Endothelial cell of umbilical vein (primary cell): ENCODE data around the gene PARD3B. TPM values are rescaled to one million over a fixed set of nuclear protein-coding genes. Genes with fewer than 3 reads are reported as not detected.

Experiments
- BruUV-seq: library from RNA; stranded (reverse); fragments of 400-500 nt; replicated peaks from 2 replicates; lab custom pipeline; 2021; lab: Mats Ljungman, UMichigan
- CTCF ChIA-PET: fragments of 300-600, 350-600 bp; sonication (Branson Sonifier 250); formaldehyde crosslinking; loops from one replicate; lab custom pipeline; 2021; ENCODE audit warnings: antibody characterized with exemption, inconsistent platforms; lab: Charles Lee
- POLR2A ChIA-PET: fragments of 300-600, 350-600 bp; sonication (Branson Sonifier 250); formaldehyde crosslinking; loops from one replicate; lab custom pipeline; 2021; ENCODE audit warnings: antibody characterized with exemption, inconsistent platforms; lab: Charles Lee
- DNase-seq: peaks from one replicate; pipeline ENCODE4 v3.0.0-alpha.2; 2011; ENCODE audit warnings: low read depth, low spot score
- FAIRE-seq: peaks from 2 replicates; lab custom pipeline; 2011; peaks lifted over from hg19 to GRCh38; lab: Jason Lieb, UNC
- H2AFZ ChIP-seq: 2 replicates; pipeline ENCODE4 v1.6.0; 2012; ENCODE audit warnings: low read depth, low read length, control low read depth, inconsistent platforms
- H3K27ac ChIP-seq: 2 replicates; pipeline ENCODE4 v1.5.1; 2011; ENCODE audit warnings: low read depth, mild to moderate bottlenecking, control low read depth, low read length, moderate library complexity; ENCODE audit not compliant: insufficient read depth
- H3K27me3 ChIP-seq, 2 experiments: 2 replicates each; pipeline versions ENCODE4 v1.6.0 to v1.6.1; 2011; ENCODE audit warnings: low read length in 2 of 2, mixed read lengths in 1 of 2; ENCODE audit not compliant: control insufficient read depth in 2 of 2, insufficient read depth in 2 of 2
- H3K36me3 ChIP-seq, 2 experiments: 2 replicates in 1 of 2; 3 replicates in 1 of 2; pipeline ENCODE4 v1.5.1; 2011; ENCODE audit warnings: low read length in 2 of 2, mild to moderate bottlenecking in 1 of 2, moderate library complexity in 1 of 2; ENCODE audit not compliant: control insufficient read depth in 2 of 2, insufficient read depth in 2 of 2; ENCODE audit errors: extremely low read depth in 1 of 2
- H3K4me1 ChIP-seq: 3 replicates; pipeline ENCODE4 v1.5.1; 2011; ENCODE audit warnings: mild to moderate bottlenecking, low read length; ENCODE audit not compliant: control insufficient read depth, insufficient read depth; ENCODE audit errors: extremely low read depth
- H3K4me2 ChIP-seq: 2 replicates; pipeline ENCODE4 v1.6.1; 2011; ENCODE audit warnings: low read length, control low read depth, mixed read lengths; ENCODE audit not compliant: insufficient read depth
- H3K4me3 ChIP-seq, 3 experiments: fragments of 200-600 bp in 1 of 3; sonication (generic), shearing (Covaris generic) in 1 of 3; replicated peaks in 1 of 3; 2 replicates each; pipeline ENCODE4 v1.5.1; 2011 to 2016; ENCODE audit warnings: control low read depth in 3 of 3, low read length in 3 of 3, mild to moderate bottlenecking in 2 of 3, inconsistent platforms in 1 of 3, low read depth in 1 of 3, moderate library complexity in 1 of 3; ENCODE audit not compliant: insufficient read depth in 1 of 3
- H3K79me2 ChIP-seq: 2 replicates; pipeline ENCODE4 v1.6.0; 2012; ENCODE audit warnings: low read length, inconsistent platforms; ENCODE audit not compliant: control insufficient read depth, insufficient read depth
- H3K9ac ChIP-seq: replicated peaks from 2 replicates; pipeline ENCODE3; 2011; ENCODE audit warnings: low read length, control low read depth; ENCODE audit not compliant: insufficient read depth; ENCODE audit errors: extremely low read depth
- H3K9me1 ChIP-seq: replicated peaks from 3 replicates; pipeline ENCODE4 v1.6.0; 2011; ENCODE audit warnings: mild to moderate bottlenecking, low read length; ENCODE audit not compliant: control insufficient read depth, insufficient read depth; ENCODE audit errors: extremely low read depth
- H3K9me3 ChIP-seq: replicated peaks from 2 replicates; pipeline ENCODE4 v1.5.1; 2012; ENCODE audit warnings: low read length, inconsistent platforms; ENCODE audit not compliant: control insufficient read depth, insufficient read depth
- H4K20me1 ChIP-seq: replicated peaks from 2 replicates; pipeline ENCODE3; 2011; ENCODE audit warnings: mild to moderate bottlenecking, low read length; ENCODE audit not compliant: control insufficient read depth, insufficient read depth; ENCODE audit errors: extremely low read depth
- CTCF ChIP-seq, 2 donors: IDR thresholded peaks; 1 replicate in 1 of 2; 2 replicates in 1 of 2; pipeline ENCODE4 v1.5.1; 2011; ENCODE audit warnings: low read length in 2 of 2, mild to moderate bottlenecking in 2 of 2, moderate library complexity in 2 of 2, control low read depth in 1 of 2, inconsistent platforms in 1 of 2, low read depth in 1 of 2; ENCODE audit not compliant: insufficient read depth in 1 of 2; ENCODE audit errors: extremely low read depth in 1 of 2
- FOS ChIP-seq: IDR thresholded peaks from 2 replicates; pipeline ENCODE4 v1.6.1; 2011; ENCODE audit warnings: mild to moderate bottlenecking, low read length, moderate library complexity, borderline replicate concordance; ENCODE audit not compliant: insufficient read depth
- GATA2 ChIP-seq: IDR thresholded peaks from 2 replicates; pipeline ENCODE4 v1.7.0; 2011; ENCODE audit warnings: low read depth, mild to moderate bottlenecking, moderate library complexity, mixed read lengths, low read length; ENCODE audit not compliant: insufficient read length, insufficient read depth
- JUN ChIP-seq: IDR thresholded peaks from 2 replicates; pipeline ENCODE4 v1.6.1; 2011; ENCODE audit warnings: borderline replicate concordance, low read depth; ENCODE audit not compliant: insufficient read length, insufficient read depth
- dilution Hi-C: fragments of 300-500 bp; cut with MboI; formaldehyde crosslinking; loops from one replicate; pipeline ENCODE4 v1.15.0; 2019; ENCODE audit warnings: low sequenced_read_pairs; ENCODE audit not compliant: extremely low pct_ligation_motif_present
- intact Hi-C: fragments of 100-400 bp; cut with micrococcal nuclease; formaldehyde crosslinking; loops from one replicate; pipeline ENCODE4 v1.10.0; 2022
- polyA plus RNA-seq, 4 experiments: library from polyadenylated mRNA; depleted of rRNA in 3 of 4; stranded (reverse) in 3 of 4; unstranded in 1 of 4; fragments of >200 nt; gene quantifications; 2 replicates each; pipeline versions ENCODE4 v1.2.1 to v1.2.3, GENCODE V29; 2011 to 2012; ENCODE audit warnings: missing spikeins in 1 of 4
- total RNA-seq: library from RNA; stranded (reverse); gene quantifications from 2 replicates; pipeline ENCODE4 v1.2.3, GENCODE V29; 2021

Gene PARD3B
- total and polyA plus RNA-seq, 2 donors (not counting 3 experiments of a cell fraction or from before 2014, with no cell fraction given): 2.2 to 30.9 TPM

DNA sequence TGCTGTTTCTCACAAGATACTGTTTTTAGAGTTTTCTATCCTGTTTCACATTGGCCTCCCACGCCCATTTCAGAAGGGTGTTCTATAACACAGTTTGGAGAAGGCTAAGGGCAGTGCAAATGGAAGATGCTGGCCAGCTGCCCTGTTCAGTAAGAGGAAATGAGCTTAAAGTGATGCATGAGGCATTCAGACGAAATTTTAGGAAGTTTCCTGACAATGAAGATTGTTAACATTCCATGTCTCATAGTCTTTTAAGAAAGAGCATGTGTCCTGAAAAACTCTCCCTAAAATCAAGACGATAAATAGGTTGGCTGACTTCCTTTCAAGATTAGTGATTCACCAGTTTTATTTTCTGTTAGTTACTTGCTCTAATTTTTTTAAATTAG is 652.9 kb downstream of the PARD3B start:
- Histone ChIP-seq H3K9me1 (no peaks in the 10 kb centered on the region), H3K4me2 (peak overlapping the region; percentile 86), H3K36me3 (no peaks in the 10 kb centered on the region), H2AFZ (peak overlapping the region; percentile 76), H3K4me3 (peak overlapping the region in 1 of 3 experiments; percentile 15), H4K20me1 (no peaks in the 10 kb centered on the region), H3K9me3 (no peaks in the 10 kb centered on the region), H3K27me3 (no peaks in the 10 kb centered on the region), H3K9ac (peak overlapping the region; percentile 42), H3K79me2 (no peaks in the 10 kb centered on the region), H3K4me1 (peaks cover 22% of the 10 kb centered on the region), H3K27ac (peak overlapping the region; percentile 79)
- FAIRE-seq: peak; percentile 90
- DNase-seq: peak; percentile 83
- TF ChIP-seq GATA2 (peak; percentile 50), JUN (peak; percentile 50), CTCF (IDR thresholded peaks at IDR 0.05; ENCODE audit: extremely low read depth in 1 of 2, insufficient read depth in 1 of 2, low read depth in 1 of 2, low read length in 2 of 2) (no peak), FOS (peak; percentile 67)
- ChIA-PET POLR2A (interaction anchor here (0.6 kb wide), 2 partner anchors 484 to 718 kb away, joined by 3 to 7 read pairs; partner anchors contain the start of gene NRP2), CTCF (interaction anchor here (0.6 to 1.7 kb wide), 3 partner anchors 377 to 938 kb away, joined by 3 to 8 read pairs (median 5); no protein-coding TSS in a partner anchor)
- no TSS peak for BruUV-seq
- intact Hi-C loops (loop anchor here (2.0 to 5.0 kb wide), 2 partner anchors 484 to 1083 kb away; partner anchors contain the start of gene NRP2), dilution Hi-C loops (no loop called here)
